Measurements from ENCODE around the gene PTPN13. TPM values are rescaled to one million over a fixed set of nuclear protein-coding genes. Genes with fewer than 3 reads are reported as not detected.

Gene PTPN13
- total and polyA plus RNA-seq, 4 experiments from 2014 or later: 1.5 to 11.9 (median 7.7) TPM

DNA sequence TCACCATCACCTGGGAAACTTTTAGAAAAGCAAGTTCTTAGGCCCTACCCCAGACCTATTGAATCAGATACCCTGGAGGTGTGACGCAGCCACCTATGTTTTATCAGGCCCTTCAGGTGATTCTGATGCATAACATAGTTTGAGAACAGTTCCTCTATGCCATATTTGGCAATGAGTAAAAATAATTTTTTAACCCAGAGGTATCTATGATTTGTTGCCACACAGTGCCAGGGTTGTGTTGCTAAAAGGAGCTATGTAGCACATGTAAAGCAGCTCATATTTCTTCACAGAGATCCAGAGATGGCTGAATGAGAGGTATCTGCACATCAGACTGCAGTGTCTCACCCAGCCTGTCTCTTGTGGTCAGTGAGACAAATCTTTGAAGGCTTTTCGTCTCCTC is 85.3 kb downstream of the PTPN13 start:
- Mint-ChIP-seq H3K4me3 (no peak overlapping the region), H3K27ac (no peak overlapping the region), H3K36me3 (no peaks in the 10 kb centered on the region), H3K4me1 (peaks cover 0 to 1% (median 0%) of the 10 kb centered on the region in 4 donors), H3K27me3 (no peaks in the 10 kb centered on the region), H3K9me3 (peaks cover 0 to 2% (median 0%) of the 10 kb centered on the region in 8 donors)
- Histone ChIP-seq H3K27me3 (ENCODE audit: insufficient read depth, low read length) (no peaks in the 10 kb centered on the region), H3K4me3 (ENCODE audit: low read length in 2 of 2) (no peak overlapping the region), H3K27ac (ENCODE audit: low read depth, low read length) (no peak overlapping the region), H3K36me3 (ENCODE audit: insufficient read depth, low read length) (no peaks in the 10 kb centered on the region), H3K4me1 (ENCODE audit: insufficient read depth, low read length) (no peaks in the 10 kb centered on the region), H3K9me3 (ENCODE audit: control insufficient read depth in 1 of 2, low read length in 2 of 2) (no peaks in the 10 kb centered on the region)
- ChIA-PET CTCF (ENCODE audit: partially characterized antibody) (no interaction called here), POLR2A (ENCODE audit: partially characterized antibody) (no interaction called here)
- no peak for DNase-seq
- intact Hi-C loops (cut with micrococcal nuclease): no loop called here

DNA sequence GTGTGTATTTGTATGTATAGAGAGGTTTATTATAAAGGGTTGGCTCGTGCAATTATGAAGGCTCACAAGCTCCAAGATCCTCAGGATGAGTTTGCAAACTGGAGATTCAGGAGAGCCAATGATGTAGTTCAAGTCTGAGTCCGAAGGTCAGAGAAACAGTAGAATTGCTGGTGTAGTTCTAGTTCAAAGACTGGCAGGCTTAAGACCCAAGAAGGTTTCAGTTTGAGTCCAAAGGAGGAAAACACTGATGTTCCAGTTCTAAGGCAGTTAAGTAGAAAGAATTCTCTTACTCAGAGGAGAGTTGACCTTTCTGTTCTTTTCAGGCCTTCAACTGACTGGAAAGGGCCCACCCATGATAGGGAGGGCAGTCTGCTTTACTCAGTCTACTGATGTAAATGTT is 89.1 kb downstream of the PTPN13 start:
- Mint-ChIP-seq H3K27me3 (no peaks in the 10 kb centered on the region), H3K36me3 (no peaks in the 10 kb centered on the region), H3K4me3 (no peak overlapping the region), H3K4me1 (peaks cover 0 to 1% (median 0%) of the 10 kb centered on the region in 4 donors), H3K9me3 (no peaks in the 10 kb centered on the region), H3K27ac (no peak overlapping the region)
- CTCF ChIA-PET (ENCODE audit: partially characterized antibody): no interaction called here
- Histone ChIP-seq H3K36me3 (ENCODE audit: insufficient read depth, low read length) (no peaks in the 10 kb centered on the region), H3K4me1 (ENCODE audit: insufficient read depth, low read length) (no peaks in the 10 kb centered on the region), H3K4me3 (ENCODE audit: low read length in 2 of 2) (no peak overlapping the region), H3K27me3 (ENCODE audit: insufficient read depth, low read length) (no peaks in the 10 kb centered on the region), H3K27ac (ENCODE audit: low read depth, low read length) (no peak overlapping the region), H3K9me3 (ENCODE audit: control insufficient read depth in 1 of 2, low read length in 2 of 2) (no peaks in the 10 kb centered on the region)
- DNase-seq: no peak
- intact Hi-C loops (cut with micrococcal nuclease): no loop called here
- POLR2A ChIA-PET (ENCODE audit: partially characterized antibody): no interaction called here

DNA sequence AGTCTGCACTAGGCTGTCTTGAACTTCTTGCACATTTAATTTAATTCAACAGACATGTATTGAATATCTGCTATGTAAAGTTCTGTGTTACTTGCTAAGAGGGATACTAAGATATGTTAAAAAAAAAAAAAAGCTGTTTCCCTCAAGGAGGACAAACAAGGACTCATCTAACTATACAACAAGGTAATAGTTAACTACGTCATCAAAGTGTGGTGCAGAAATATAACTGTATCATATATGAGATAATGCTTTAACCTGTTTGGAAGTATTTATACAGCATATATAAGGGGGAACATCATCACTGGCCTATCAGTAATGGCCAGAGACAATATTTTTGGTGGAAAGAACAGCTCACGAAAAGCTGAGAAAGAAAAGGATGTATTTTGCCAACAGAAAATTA is 89.9 kb downstream of the PTPN13 start:
- no peaks in the 10 kb centered on the region for H3K9me3 Mint-ChIP-seq
- no peak for DNase-seq
- H3K4me3 Mint-ChIP-seq: no peak overlapping the region
- ChIA-PET CTCF (ENCODE audit: partially characterized antibody) (no interaction called here), POLR2A (ENCODE audit: partially characterized antibody) (no interaction called here)
- Histone ChIP-seq H3K36me3 (ENCODE audit: insufficient read depth, low read length) (no peaks in the 10 kb centered on the region), H3K9me3 (ENCODE audit: control insufficient read depth in 1 of 2, low read length in 2 of 2) (no peaks in the 10 kb centered on the region), H3K4me3 (ENCODE audit: low read length in 2 of 2) (no peak overlapping the region), H3K27me3 (ENCODE audit: insufficient read depth, low read length) (no peaks in the 10 kb centered on the region), H3K27ac (ENCODE audit: low read depth, low read length) (no peak overlapping the region), H3K4me1 (ENCODE audit: insufficient read depth, low read length) (no peaks in the 10 kb centered on the region)
- H3K27ac Mint-ChIP-seq: no peak overlapping the region
- peaks cover 0 to 1% (median 0%) of the 10 kb centered on the region in 4 donors for H3K4me1 Mint-ChIP-seq
- no peaks in the 10 kb centered on the region for H3K27me3 Mint-ChIP-seq
- no peaks in the 10 kb centered on the region for H3K36me3 Mint-ChIP-seq
- intact Hi-C loops (cut with micrococcal nuclease): no loop called here

DNA sequence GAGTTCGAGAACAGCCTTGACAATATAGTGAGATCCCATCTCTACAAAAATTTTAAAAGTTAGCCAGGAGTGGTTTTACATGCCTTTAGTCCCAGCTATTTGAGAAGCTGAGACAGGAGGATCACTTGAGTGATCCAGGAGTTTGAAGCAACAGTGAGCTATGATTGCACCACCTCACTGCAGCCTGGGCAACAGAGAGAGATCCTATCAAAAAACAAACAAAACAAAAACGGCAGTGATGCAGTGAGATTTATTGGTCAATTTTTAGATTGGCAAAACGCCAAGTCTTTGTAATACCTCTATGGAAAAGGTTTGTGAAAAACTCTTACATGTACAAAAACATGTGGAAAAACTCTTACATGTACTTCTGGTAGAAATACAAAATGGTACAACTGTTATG is 91.3 kb downstream of the PTPN13 start:
- no peaks in the 10 kb centered on the region for H3K27me3 ChIP-seq (ENCODE audit: insufficient read depth, low read length)
- H3K4me3 ChIP-seq (ENCODE audit: low read length in 2 of 2): no peak overlapping the region
- Mint-ChIP-seq H3K4me3 (no peak overlapping the region), H3K27ac (no peak overlapping the region), H3K36me3 (no peaks in the 10 kb centered on the region), H3K27me3 (no peaks in the 10 kb centered on the region), H3K9me3 (no peaks in the 10 kb centered on the region), H3K4me1 (peaks cover 0 to 1% (median 0%) of the 10 kb centered on the region in 4 donors)
- intact Hi-C loops (cut with micrococcal nuclease): no loop called here
- no peaks in the 10 kb centered on the region for H3K9me3 ChIP-seq (ENCODE audit: control insufficient read depth in 1 of 2, low read length in 2 of 2)
- DNase-seq: no peak
- H3K4me1 ChIP-seq (ENCODE audit: insufficient read depth, low read length): no peaks in the 10 kb centered on the region
- ChIA-PET CTCF (ENCODE audit: partially characterized antibody) (no interaction called here), POLR2A (ENCODE audit: partially characterized antibody) (no interaction called here)
- no peak overlapping the region for H3K27ac ChIP-seq (ENCODE audit: low read depth, low read length)
- no peaks in the 10 kb centered on the region for H3K36me3 ChIP-seq (ENCODE audit: insufficient read depth, low read length)

DNA sequence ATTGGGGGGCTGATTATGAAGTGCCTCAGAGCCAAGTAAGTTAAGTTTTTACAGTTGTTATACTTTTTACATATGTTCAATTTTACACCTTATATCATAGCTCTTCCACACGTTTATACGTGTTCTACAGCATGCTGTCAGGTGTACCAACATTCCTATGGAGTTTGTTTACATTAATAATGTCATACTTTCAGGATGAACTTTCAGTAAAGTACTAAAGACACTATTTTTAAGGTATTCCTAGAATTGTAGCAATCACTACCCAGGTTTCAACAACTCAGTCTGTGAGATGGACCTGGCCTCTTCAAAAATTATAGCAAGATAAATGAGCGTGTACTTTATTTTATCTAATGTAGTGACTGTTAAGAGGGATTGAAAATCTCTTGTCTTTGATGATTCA is 92.6 kb downstream of the PTPN13 start:
- no peaks in the 10 kb centered on the region for H3K9me3 Mint-ChIP-seq
- Histone ChIP-seq H3K4me1 (ENCODE audit: insufficient read depth, low read length) (no peaks in the 10 kb centered on the region), H3K27me3 (ENCODE audit: insufficient read depth, low read length) (no peaks in the 10 kb centered on the region), H3K36me3 (ENCODE audit: insufficient read depth, low read length) (no peaks in the 10 kb centered on the region), H3K9me3 (ENCODE audit: control insufficient read depth in 1 of 2, low read length in 2 of 2) (no peaks in the 10 kb centered on the region), H3K27ac (ENCODE audit: low read depth, low read length) (no peak overlapping the region), H3K4me3 (ENCODE audit: low read length in 2 of 2) (no peak overlapping the region)
- no peak overlapping the region for H3K4me3 Mint-ChIP-seq
- H3K27ac Mint-ChIP-seq: no peak overlapping the region
- ChIA-PET POLR2A (ENCODE audit: partially characterized antibody) (no interaction called here), CTCF (ENCODE audit: partially characterized antibody) (no interaction called here)
- no peaks in the 10 kb centered on the region for H3K27me3 Mint-ChIP-seq
- no peak for DNase-seq
- no peaks in the 10 kb centered on the region for H3K36me3 Mint-ChIP-seq
- intact Hi-C loops (cut with micrococcal nuclease): no loop called here
- H3K4me1 Mint-ChIP-seq: peaks cover 0 to 1% (median 0%) of the 10 kb centered on the region in 4 donors

DNA sequence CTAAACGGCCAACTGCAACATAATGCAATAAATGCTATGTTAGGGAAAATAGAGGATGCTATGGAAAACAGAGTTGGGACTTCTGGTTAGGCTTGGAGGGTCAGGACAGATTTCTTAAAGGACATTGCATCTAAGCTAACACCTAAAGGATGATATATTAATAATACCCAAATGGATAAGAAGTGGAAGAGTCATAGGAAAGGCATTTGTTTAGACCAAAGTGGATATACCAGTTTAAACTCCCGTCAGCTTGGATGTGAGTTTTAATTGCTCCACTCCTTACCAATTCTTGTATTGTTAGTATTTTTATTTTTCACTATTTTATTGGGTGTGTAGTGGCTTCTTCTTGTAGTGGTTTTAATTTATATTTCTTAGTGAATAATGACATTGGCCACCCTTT is 93.9 kb downstream of the PTPN13 start:
- Histone ChIP-seq H3K4me1 (ENCODE audit: insufficient read depth, low read length) (no peaks in the 10 kb centered on the region), H3K4me3 (ENCODE audit: low read length in 2 of 2) (no peak overlapping the region), H3K27ac (ENCODE audit: low read depth, low read length) (no peak overlapping the region), H3K27me3 (ENCODE audit: insufficient read depth, low read length) (no peaks in the 10 kb centered on the region), H3K36me3 (ENCODE audit: insufficient read depth, low read length) (no peaks in the 10 kb centered on the region), H3K9me3 (ENCODE audit: control insufficient read depth in 1 of 2, low read length in 2 of 2) (no peaks in the 10 kb centered on the region)
- intact Hi-C loops (cut with micrococcal nuclease): no loop called here
- no peaks in the 10 kb centered on the region for H3K36me3 Mint-ChIP-seq
- no peak for DNase-seq
- H3K4me3 Mint-ChIP-seq: no peak overlapping the region
- ChIA-PET CTCF (ENCODE audit: partially characterized antibody) (no interaction called here), POLR2A (ENCODE audit: partially characterized antibody) (no interaction called here)
- no peaks in the 10 kb centered on the region for H3K9me3 Mint-ChIP-seq
- H3K27me3 Mint-ChIP-seq: no peaks in the 10 kb centered on the region
- peaks cover 0 to 1% (median 0%) of the 10 kb centered on the region in 4 donors for H3K4me1 Mint-ChIP-seq
- H3K27ac Mint-ChIP-seq: no peak overlapping the region

DNA sequence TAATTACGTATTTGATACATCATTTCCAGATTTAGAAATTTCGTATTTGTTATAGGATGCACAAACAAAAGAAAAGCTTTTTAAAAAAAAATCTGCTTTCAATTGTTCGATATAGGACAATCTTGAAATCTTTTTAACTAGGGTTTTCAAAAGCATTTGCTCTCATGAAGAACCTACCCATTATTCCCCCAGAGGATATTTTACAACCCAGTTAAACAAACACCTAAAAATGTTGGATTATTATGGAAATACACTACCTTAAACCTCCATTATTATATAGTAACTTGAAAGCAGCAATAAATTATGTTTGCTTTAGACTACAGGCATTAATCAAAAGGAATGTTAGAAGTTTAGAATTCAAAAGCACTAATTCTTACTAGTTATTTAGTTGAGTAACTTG is 110.5 kb downstream of the PTPN13 start:
- intact Hi-C loops (cut with micrococcal nuclease): no loop called here
- Histone ChIP-seq H3K27ac (ENCODE audit: low read depth, low read length) (no peak overlapping the region), H3K4me3 (ENCODE audit: low read length in 2 of 2) (no peak overlapping the region), H3K4me1 (ENCODE audit: insufficient read depth, low read length) (no peaks in the 10 kb centered on the region), H3K36me3 (ENCODE audit: insufficient read depth, low read length) (no peaks in the 10 kb centered on the region), H3K27me3 (ENCODE audit: insufficient read depth, low read length) (no peaks in the 10 kb centered on the region), H3K9me3 (ENCODE audit: control insufficient read depth in 1 of 2, low read length in 2 of 2) (no peaks in the 10 kb centered on the region)
- H3K4me3 Mint-ChIP-seq: no peak overlapping the region
- DNase-seq: no peak
- ChIA-PET POLR2A (ENCODE audit: partially characterized antibody) (no interaction called here), CTCF (ENCODE audit: partially characterized antibody) (no interaction called here)
- H3K27ac Mint-ChIP-seq: no peak overlapping the region
- H3K36me3 Mint-ChIP-seq: peaks cover 0 to 5% of the 10 kb centered on the region in 2 donors
- H3K9me3 Mint-ChIP-seq: no peaks in the 10 kb centered on the region
- H3K27me3 Mint-ChIP-seq: no peaks in the 10 kb centered on the region
- no peaks in the 10 kb centered on the region for H3K4me1 Mint-ChIP-seq

DNA sequence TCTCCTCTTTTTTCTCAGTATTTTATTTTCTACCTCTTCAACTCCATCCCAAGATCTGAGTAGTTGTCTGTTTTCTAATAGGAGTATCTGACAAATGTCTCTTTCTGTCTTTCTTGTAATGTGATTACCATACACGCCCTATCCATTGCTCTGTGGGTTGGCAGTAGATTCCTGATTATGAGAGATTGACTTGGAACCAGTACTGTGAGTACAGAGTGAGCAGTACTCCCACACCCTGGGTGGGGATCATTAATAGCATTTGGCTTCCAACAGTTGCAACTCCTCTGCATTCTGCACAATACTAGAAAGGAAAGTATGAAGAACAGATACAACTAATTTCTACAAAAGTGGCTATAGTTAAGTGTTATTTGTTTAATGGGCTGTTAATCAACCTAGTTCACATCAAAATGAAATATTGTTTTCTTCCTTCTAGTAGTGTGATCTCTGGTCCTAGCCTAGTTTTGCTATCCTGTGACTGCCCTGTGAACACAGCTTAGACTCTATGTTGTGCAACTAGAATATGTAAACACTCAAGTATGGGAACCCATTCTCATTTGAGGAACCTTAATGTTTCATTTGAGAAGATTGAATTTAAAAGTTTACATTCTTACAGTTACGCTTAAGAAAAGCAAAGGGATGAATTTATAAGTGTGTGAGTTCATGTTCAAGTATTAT is 112.9 kb downstream of the PTPN13 start:
- H3K36me3 Mint-ChIP-seq: no peaks in the 10 kb centered on the region
- ChIA-PET POLR2A (ENCODE audit: partially characterized antibody) (no interaction called here), CTCF (ENCODE audit: partially characterized antibody) (no interaction called here)
- Histone ChIP-seq H3K27me3 (ENCODE audit: insufficient read depth, low read length) (no peaks in the 10 kb centered on the region), H3K9me3 (ENCODE audit: control insufficient read depth in 1 of 2, low read length in 2 of 2) (no peaks in the 10 kb centered on the region), H3K4me1 (ENCODE audit: insufficient read depth, low read length) (no peaks in the 10 kb centered on the region), H3K4me3 (ENCODE audit: low read length in 2 of 2) (no peak overlapping the region), H3K36me3 (ENCODE audit: insufficient read depth, low read length) (no peaks in the 10 kb centered on the region), H3K27ac (ENCODE audit: low read depth, low read length) (no peak overlapping the region)
- no peaks in the 10 kb centered on the region for H3K9me3 Mint-ChIP-seq
- DNase-seq: no peak
- intact Hi-C loops (cut with micrococcal nuclease): no loop called here
- H3K27me3 Mint-ChIP-seq: no peaks in the 10 kb centered on the region
- no peak overlapping the region for H3K27ac Mint-ChIP-seq
- H3K4me3 Mint-ChIP-seq: no peak overlapping the region
- no peaks in the 10 kb centered on the region for H3K4me1 Mint-ChIP-seq
